Keratinocyte (primary cell): ENCODE results near the gene HYPK. TPM values are rescaled to one million over a fixed set of nuclear protein-coding genes. Genes with fewer than 3 reads are reported as not detected.

Source experiments
- DNase-seq: peaks from one replicate; pipeline ENCODE4 v3.0.0-alpha.2; 2011; ENCODE audit warnings: low read depth, missing footprints, low spot score
- FAIRE-seq: peaks from 2 replicates; lab custom pipeline; 2011; peaks lifted over from hg19 to GRCh38; lab: Jason Lieb, UNC
- H2AFZ ChIP-seq: 2 replicates; pipeline ENCODE4 v1.6.0; 2012; ENCODE audit warnings: low read length, control low read depth, inconsistent platforms; ENCODE audit not compliant: control insufficient read depth
- H3K27ac ChIP-seq: 2 replicates; pipeline ENCODE4 v1.5.1; 2011; ENCODE audit warnings: low read length; ENCODE audit not compliant: control insufficient read depth, insufficient read depth
- H3K27me3 ChIP-seq: 3 replicates; pipeline ENCODE4 v1.6.0; 2011; ENCODE audit warnings: low read length; ENCODE audit not compliant: control insufficient read depth, insufficient read depth; ENCODE audit errors: extremely low read depth
- H3K36me3 ChIP-seq, 2 experiments: 2 replicates in 1 of 2; 3 replicates in 1 of 2; pipeline ENCODE4 v1.5.1; 2011; ENCODE audit warnings: low read length in 2 of 2, mild to moderate bottlenecking in 1 of 2; ENCODE audit not compliant: control insufficient read depth in 2 of 2, insufficient read depth in 2 of 2; ENCODE audit errors: extremely low read depth in 1 of 2
- H3K4me1 ChIP-seq: 3 replicates; pipeline ENCODE4 v1.5.1; 2011; ENCODE audit warnings: low read length; ENCODE audit not compliant: control insufficient read depth, insufficient read depth; ENCODE audit errors: extremely low read depth
- H3K4me2 ChIP-seq: 3 replicates; pipeline ENCODE4 v1.6.0; 2011; ENCODE audit warnings: low read depth, low read length; ENCODE audit not compliant: control insufficient read depth, insufficient read depth; ENCODE audit errors: extremely low read depth
- H3K4me3 ChIP-seq, 3 experiments: fragments of 200-600 bp in 1 of 3; sonication (generic) in 1 of 3; 2 replicates in 2 of 3; 3 replicates in 1 of 3; pipeline ENCODE4 v1.5.1; 2011 to 2016; ENCODE audit warnings: low read length in 3 of 3, mild to moderate bottlenecking in 3 of 3, control low read depth in 2 of 3, inconsistent platforms in 1 of 3, low read depth in 1 of 3, mixed read lengths in 1 of 3, mixed run types in 1 of 3, moderate library complexity in 1 of 3; ENCODE audit not compliant: control insufficient read depth in 2 of 3, insufficient read depth in 2 of 3; ENCODE audit errors: extremely low read depth in 1 of 3
- H3K79me2 ChIP-seq: 2 replicates; pipeline ENCODE4 v1.6.0; 2012; ENCODE audit warnings: low read length; ENCODE audit not compliant: control insufficient read depth, insufficient read depth
- H3K9ac ChIP-seq: 3 replicates; pipeline ENCODE4 v1.6.0; 2011; ENCODE audit warnings: low read length; ENCODE audit not compliant: control insufficient read depth, insufficient read depth; ENCODE audit errors: extremely low read depth
- H3K9me1 ChIP-seq: 3 replicates; pipeline ENCODE4 v1.6.0; 2011; ENCODE audit warnings: low read length; ENCODE audit not compliant: control insufficient read depth, insufficient read depth; ENCODE audit errors: extremely low read depth
- H3K9me3 ChIP-seq: 2 replicates; pipeline ENCODE4 v1.5.1; 2012; ENCODE audit warnings: low read depth, low read length; ENCODE audit not compliant: control insufficient read depth
- H4K20me1 ChIP-seq: 3 replicates; pipeline ENCODE4 v1.6.0; 2011; ENCODE audit warnings: low read length; ENCODE audit not compliant: control insufficient read depth, insufficient read depth; ENCODE audit errors: extremely low read depth
- EZH2 ChIP-seq: IDR thresholded peaks from one replicate; pipeline ENCODE4 v1.6.1; 2012; ENCODE audit warnings: inconsistent platforms, mild to moderate bottlenecking, low read length, moderate library complexity
- dilution Hi-C: fragments of 300-500 bp; cut with MboI; formaldehyde crosslinking; loops from one replicate; pipeline ENCODE4 v1.7.0; 2020; ENCODE audit warnings: low sequenced_read_pairs; ENCODE audit not compliant: extremely low pct_ligation_motif_present
- polyA plus RNA-seq, 5 experiments: library from polyadenylated mRNA; depleted of rRNA in 3 of 5; stranded (reverse) in 3 of 5; stranded (forward) in 1 of 5; unstranded in 1 of 5; fragments of >200 nt; gene quantifications; 1 replicate in 1 of 5; 2 replicates in 3 of 5; 3 replicates in 1 of 5; pipeline versions ENCODE4 v1.2.1 to v1.2.3, GENCODE V29; 2011 to 2012; ENCODE audit warnings: missing spikeins in 2 of 5, low read depth in 1 of 5, low replicate concordance in 1 of 5
- TF ChIP-seq, protein P1 (sequence below), 3 experiments: IDR thresholded peaks in 1 of 3; conservative IDR thresholded peaks in 1 of 3; optimal IDR thresholded peaks in 1 of 3; 2 replicates in 2 of 3; 3 replicates in 1 of 3; pipeline versions ENCODE3 to v1.5.1; 2011; ENCODE audit warnings: low read length in 3 of 3, mild to moderate bottlenecking in 3 of 3, moderate library complexity in 2 of 3, control low read depth in 1 of 3, inconsistent platforms in 1 of 3; ENCODE audit not compliant: insufficient read depth in 2 of 3; ENCODE audit errors: extremely low read depth in 1 of 3

Gene HYPK
- polyA plus RNA-seq, 1 donor (not counting 4 experiments of a cell fraction or from before 2014, with no cell fraction given) = 27.5 TPM

- Histone ChIP-seq H3K9ac (peak overlapping the region; percentile 80), H3K9me1 (no peaks in the 10 kb centered on the region), H3K4me3 (peak overlapping the region in 2 of 3 experiments; percentile 66 to 73), H3K4me2 (peak overlapping the region; percentile 96), H3K9me3 (no peaks in the 10 kb centered on the region), H3K27ac (peak overlapping the region; percentile 40), H3K27me3 (no peaks in the 10 kb centered on the region), H4K20me1 (no peaks in the 10 kb centered on the region), H2AFZ (peak overlapping the region; percentile 94), H3K4me1 (peaks cover 16% of the 10 kb centered on the region), H3K36me3 (no peaks in the 10 kb centered on the region), H3K79me2 (peaks cover 31% of the 10 kb centered on the region)
- DNase-seq (no peak), FAIRE-seq (no peak)
- dilution Hi-C loops = no loop called here
- TF ChIP-seq, protein P1, sequence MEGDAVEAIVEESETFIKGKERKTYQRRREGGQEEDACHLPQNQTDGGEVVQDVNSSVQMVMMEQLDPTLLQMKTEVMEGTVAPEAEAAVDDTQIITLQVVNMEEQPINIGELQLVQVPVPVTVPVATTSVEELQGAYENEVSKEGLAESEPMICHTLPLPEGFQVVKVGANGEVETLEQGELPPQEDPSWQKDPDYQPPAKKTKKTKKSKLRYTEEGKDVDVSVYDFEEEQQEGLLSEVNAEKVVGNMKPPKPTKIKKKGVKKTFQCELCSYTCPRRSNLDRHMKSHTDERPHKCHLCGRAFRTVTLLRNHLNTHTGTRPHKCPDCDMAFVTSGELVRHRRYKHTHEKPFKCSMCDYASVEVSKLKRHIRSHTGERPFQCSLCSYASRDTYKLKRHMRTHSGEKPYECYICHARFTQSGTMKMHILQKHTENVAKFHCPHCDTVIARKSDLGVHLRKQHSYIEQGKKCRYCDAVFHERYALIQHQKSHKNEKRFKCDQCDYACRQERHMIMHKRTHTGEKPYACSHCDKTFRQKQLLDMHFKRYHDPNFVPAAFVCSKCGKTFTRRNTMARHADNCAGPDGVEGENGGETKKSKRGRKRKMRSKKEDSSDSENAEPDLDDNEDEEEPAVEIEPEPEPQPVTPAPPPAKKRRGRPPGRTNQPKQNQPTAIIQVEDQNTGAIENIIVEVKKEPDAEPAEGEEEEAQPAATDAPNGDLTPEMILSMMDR (optimal IDR thresholded peaks at IDR 0.05 in 1 of 3, IDR thresholded peaks at IDR 0.05 in 1 of 3, conservative IDR thresholded peaks at IDR 0.05 in 1 of 3; ENCODE audit: extremely low read depth in 1 of 3, insufficient read depth in 2 of 3, low read length in 3 of 3) = no peak
- no peak for TF ChIP-seq EZH2
Measured at GRCh38 chr15:43826029-43826507, 25.7 kb downstream of the HYPK start.

DNA sequence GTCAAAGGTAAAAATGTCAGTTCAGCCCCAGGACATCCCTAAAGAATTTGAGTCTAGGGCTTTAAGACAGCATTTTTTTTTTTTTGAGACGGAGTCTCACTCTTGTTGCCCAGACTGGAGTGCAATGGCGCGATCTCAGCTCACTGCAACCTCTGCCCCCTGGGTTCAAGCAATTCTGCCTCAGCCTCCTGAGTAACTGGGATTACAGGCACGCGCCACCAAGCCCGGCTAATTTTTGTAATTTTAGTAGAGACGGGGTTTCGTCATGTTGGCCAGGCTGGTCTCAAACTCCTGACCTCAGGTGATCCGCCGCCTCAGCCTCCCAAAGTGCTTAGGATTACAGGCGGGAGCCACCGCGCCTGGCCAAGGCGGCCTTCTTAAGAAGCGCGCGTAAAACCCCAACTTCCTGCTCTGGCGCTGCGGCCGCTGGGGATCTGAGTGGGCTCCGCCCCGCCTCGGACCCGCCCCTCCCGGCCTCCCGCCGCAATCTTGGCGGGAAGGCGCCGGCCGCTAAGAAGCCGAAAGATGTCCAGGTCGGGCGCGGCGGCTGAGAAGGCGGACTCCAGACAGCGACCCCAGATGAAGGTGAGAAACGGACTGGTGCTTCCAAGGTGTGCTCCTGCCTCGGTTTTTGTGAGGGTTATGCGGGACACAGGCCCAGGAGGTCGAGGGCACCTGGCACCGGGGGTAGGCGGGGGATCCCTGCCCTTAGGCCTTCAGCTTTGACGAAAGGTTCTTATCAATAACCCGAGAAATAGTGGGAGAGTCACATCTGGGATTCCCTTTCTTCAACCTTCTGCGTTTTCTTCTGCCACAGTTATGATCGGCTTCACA is 26.3 kb downstream of the HYPK start, which contains the start of gene WDR76:
WDR76 (plus strand) TSS at position 495 of the 834 bp plus-strand sequence; CDS start at position 526, 31 bp downstream.
- peak within 1 kb of the TSS; percentile 94 for H2AFZ ChIP-seq
- H3K9me1 ChIP-seq = no peaks in the 10 kb centered on the region
- no peaks in the 10 kb centered on the region for H3K9me3 ChIP-seq
- H3K4me2 ChIP-seq = peak within 1 kb of the TSS; percentile 96
- TF ChIP-seq EZH2 = no peak
- TF ChIP-seq, protein P1 (optimal IDR thresholded peaks at IDR 0.05 in 1 of 3, IDR thresholded peaks at IDR 0.05 in 1 of 3, conservative IDR thresholded peaks at IDR 0.05 in 1 of 3; ENCODE audit: extremely low read depth in 1 of 3, insufficient read depth in 2 of 3, low read length in 3 of 3) = no peak
- no peaks in the 10 kb centered on the region for H3K27me3 ChIP-seq
- H4K20me1 ChIP-seq = no peaks in the 10 kb centered on the region
- dilution Hi-C loops = no loop called here
- peak within 1 kb of the TSS; percentile 80 for H3K9ac ChIP-seq
- peak within 1 kb of the TSS; percentile 75 for H3K27ac ChIP-seq
- peak; percentile 19 for DNase-seq
- H3K4me1 ChIP-seq = peaks cover 16% of the 10 kb centered on the region
- peak within 1 kb of the TSS; percentile 34 to 73 (median 66) for H3K4me3 ChIP-seq
- H3K36me3 ChIP-seq = no peaks in the 10 kb centered on the region
- no peak for FAIRE-seq
- H3K79me2 ChIP-seq = peaks cover 25% of the 10 kb centered on the region
